Urothelium cell line (cell line): Measurements from ENCODE around the gene SLC9A7.
"Not testable (repeated sequence)": the region's sequence is repeated elsewhere in the genome, so short reads cannot be mapped to it uniquely, and the experiment has no call there.

Experiments used
- DNase-seq: peaks from one replicate; pipeline ENCODE4 v3.0.0; 2011; ENCODE audit warnings: low spot score, mixed read lengths
- FAIRE-seq: peaks from 2 replicates; lab custom pipeline; 2011; peaks lifted over from hg19 to GRCh38; lab: Jason Lieb, UNC

SLC9A7 gene

DNA sequence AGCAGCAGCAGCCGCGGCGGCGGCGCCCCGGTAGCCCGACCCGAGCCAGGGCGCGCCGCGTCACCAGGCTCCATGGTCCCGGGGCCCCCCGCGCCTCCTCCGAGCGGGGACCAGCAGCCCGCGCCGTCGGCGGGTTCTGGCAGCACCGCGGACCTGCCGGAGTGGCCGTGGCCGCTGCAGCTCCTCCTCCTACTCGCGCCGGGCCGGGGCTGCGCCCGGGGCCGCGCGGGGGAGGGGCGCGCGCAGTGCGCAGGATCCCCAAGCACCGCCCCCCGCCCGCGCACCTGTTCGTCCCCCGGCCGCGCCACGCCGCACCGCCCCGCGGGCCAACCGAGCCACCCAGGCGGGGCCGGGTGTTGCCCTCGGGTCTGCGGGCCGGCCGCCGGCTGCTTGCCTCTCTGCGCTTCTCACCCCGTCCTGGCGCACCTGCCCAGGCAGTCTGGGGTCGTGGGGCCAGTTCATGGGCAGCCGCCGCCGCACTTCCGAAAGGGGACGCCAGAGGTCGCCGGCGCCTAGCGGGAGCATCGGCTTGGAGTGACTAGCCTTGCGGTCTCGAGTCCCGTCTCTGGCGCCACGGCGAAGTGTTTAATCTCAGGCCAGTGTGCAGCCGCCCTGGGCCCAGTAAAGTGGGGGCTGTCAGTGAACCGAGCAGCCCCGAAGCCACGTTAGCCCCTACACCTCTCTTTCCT lies at the start of gene SLC9A7:
Gene SLC9A7 (minus strand): TSS at position 163 of the 689 bp plus-strand sequence. CDS start 89 bp downstream, at position 74.
- DNase-seq (peak; percentile 78), FAIRE-seq (no peak)

DNA sequence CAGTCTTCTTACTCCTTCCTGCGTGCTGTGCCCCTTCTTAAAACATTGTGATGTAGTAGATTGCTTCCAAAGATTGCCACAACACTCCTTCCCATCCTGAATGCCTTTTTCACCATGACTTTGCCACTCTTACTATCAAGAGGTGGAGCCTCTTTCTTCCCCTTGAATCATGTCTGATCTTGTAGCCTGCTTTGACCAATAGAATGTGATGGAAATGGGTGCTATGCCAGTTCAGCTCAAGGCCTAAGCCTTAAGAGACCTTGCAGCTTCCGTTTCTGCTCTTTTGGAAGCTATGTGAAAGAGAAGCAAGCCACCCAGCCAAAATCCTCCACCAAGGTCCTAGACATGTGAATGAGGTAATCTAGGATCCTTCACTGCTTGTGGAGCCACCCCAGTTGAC lies 46.4 kb upstream of the SLC9A7 start:
- FAIRE-seq (no peak), DNase-seq (no peak)

GRCh38 chrX:46803140-46803539 lies 44.2 kb upstream of the SLC9A7 start:
- no peak for DNase-seq
- no peak for FAIRE-seq

DNA sequence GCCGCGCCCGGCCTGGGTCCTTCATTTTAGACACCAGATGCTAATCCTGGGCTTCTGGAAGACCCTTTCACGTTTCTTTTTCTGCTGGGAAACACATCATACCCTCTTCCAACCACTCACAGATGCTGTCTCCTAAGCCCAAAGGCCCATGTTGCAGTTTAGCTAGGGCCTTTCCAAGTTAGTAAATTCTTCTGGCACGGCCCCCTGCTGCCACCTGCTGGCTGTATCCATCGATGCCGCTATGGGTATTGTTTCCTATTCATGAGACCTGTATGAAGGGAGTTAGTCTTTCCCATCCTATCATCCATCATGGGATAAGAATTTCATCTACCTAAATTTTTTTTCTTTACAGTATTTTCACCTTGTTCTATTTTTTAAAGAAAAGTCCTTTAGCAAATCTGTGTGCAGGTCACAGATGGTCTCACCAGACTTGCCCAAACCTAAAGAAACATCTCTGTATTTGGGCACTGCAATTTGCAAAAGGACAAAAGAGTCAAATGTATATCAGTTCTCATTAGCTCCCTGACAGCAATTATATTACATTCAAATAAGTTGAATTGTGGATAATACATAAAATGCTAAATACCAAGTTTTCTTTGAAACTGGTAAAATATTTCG lies 37.8 kb upstream of the SLC9A7 start:
- no peak for FAIRE-seq
- peak; percentile 55 for DNase-seq

- FAIRE-seq, result no peak
- no peak for DNase-seq
Measured at GRCh38 chrX:46793386-46794143, 34.6 kb upstream of the SLC9A7 start.

DNA sequence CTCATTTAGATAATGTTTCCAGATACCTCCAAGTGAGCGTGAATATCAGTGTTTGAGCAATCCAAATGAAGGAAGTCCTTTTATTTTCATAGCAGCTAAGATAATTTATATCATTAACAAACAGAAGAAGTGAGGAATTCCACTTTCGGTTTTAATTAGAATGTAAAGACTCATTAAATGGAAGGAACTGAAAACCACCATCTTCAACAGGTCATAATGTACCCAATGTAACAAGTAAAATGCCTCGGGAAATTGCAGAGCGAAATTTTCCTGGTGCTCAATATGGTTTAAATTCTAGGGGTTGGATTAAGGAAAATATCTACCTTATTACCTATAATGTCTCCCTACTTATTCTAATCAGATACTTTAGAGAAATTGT lies 33.9 kb upstream of the SLC9A7 start:
- FAIRE-seq, result no peak
- no peak for DNase-seq

DNA sequence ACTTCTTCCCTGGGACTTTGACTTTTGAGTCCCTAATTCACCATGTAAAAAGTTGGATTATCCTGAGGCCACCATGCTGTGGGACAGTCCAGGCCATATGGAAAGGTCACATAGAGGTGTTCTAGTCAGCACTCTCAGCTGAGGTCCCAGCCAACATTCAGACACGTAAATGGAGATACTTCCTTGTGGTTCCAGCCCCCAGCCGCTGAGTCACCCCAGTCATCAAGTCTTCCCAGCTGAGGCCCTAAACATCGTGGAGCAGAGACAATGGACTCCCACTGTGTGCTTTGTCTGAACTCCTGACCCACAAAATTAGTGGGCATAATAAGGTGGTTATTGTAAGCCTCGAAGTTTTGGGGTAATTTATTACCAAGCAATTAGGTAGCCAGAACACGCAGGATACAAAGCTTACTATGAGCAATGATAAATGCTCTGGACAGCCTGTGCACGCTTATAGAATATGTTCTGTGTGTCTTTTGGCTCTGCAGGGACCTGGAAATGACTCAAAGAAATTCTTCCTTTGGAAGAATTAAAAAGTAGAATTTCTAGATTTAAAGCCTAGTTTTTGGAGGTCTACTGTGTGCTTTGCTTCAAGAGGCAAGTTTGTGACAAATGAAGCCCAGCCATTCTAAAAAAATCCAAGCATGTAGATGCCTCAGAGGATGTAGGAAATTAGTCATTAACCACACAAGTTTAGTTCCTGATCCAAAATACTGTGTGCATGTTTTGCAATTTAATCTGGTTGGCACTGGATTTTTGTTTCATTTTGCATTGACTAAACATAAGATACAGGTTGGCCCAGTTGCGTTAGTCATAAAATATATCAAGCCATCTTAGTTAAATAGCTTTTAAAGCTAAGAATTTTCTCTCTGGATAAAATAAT lies 33.2 kb upstream of the SLC9A7 start:
- DNase-seq (peak; percentile 66), FAIRE-seq (no peak)

- DNase-seq (no peak), FAIRE-seq (no peak)
Measured at GRCh38 chrX:46788902-46789301, 30.0 kb upstream of the SLC9A7 start.

DNA sequence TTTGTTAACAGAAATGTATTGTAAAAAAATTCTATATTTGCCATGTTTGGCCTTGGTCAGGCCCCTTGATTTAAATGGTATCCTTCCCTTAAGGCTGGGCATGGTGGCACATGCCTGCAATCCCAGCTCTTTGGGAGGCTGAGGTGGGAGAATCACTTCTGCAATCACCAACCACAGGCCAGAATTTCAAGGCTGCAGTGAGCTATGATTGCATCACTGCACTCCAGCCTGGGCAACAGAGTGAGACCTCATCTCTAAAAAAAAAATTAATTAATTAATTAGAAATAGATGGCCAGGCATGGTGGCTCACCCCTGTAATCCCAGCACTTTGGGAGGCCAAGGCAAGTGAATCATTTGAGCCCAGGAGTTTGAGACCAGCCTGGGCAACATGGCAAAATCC lies 25.5 kb upstream of the SLC9A7 start:
- FAIRE-seq, DNase-seq: not testable (repeated sequence)

- FAIRE-seq, result no peak
- DNase-seq, result no peak
Measured at GRCh38 chrX:46782034-46782433, 23.1 kb upstream of the SLC9A7 start.

- DNase-seq (no peak), FAIRE-seq (no peak)
Measured at GRCh38 chrX:46777971-46778810, 19.3 kb upstream of the SLC9A7 start.

DNA sequence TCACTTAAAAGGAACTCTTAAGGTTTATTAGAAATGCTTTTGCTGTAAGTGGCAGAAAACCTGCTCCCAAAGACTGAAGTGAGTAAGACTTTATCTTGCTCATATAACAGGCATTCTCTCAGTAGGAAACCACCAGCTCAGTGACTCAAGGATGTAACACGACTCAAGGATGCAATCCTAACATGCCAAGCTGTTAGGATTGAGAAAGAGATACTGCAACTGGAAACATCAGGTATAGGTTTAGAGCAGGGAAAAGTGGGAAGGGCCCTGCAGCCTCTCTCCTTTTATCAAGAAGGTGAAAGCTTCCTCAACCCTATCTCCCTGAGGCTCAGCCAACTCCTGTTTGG lies 11.9 kb upstream of the SLC9A7 start:
- DNase-seq, result no peak
- no peak for FAIRE-seq

- DNase-seq (no peak), FAIRE-seq (no peak)
Measured at GRCh38 chrX:46770000-46770816, 11.3 kb upstream of the SLC9A7 start.

- DNase-seq (no peak), FAIRE-seq (no peak)
Measured at GRCh38 chrX:46762963-46763362, 4.0 kb upstream of the SLC9A7 start.

GRCh38 chrX:46759645-46759974 lies 692 bp upstream of the SLC9A7 start:
- DNase-seq, result no peak
- no peak for FAIRE-seq

GRCh38 chrX:46758163-46758955 lies 559 bp downstream of the SLC9A7 start:
- no peak for FAIRE-seq
- DNase-seq, result no peak

DNA sequence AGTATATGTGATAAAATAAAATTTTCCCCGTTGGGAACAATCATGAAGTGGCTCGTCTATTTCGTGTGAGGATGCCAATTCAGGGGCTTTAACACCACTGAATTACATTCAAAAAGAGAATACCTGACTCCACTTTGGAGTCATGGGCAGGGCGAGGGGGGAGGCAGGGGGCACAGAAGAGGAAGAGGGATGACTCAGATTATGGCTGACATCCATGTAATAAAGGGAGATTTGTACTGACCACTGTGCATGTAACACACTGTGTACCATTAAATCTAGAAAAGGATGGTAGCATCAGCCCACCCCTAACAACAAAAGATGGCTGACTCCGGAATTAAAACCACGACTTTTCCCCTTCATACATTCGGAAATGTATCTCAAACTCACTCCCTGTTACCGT lies 1.3 kb downstream of the SLC9A7 start:
- no peak for DNase-seq
- FAIRE-seq, result no peak

- FAIRE-seq (no peak), DNase-seq (no peak)
Measured at GRCh38 chrX:46757052-46757451, 1.9 kb downstream of the SLC9A7 start.

GRCh38 chrX:46755671-46756070 lies 3.2 kb downstream of the SLC9A7 start:
- DNase-seq, result no peak
- no peak for FAIRE-seq
